Osteoblast (primary cell): ENCODE results near the gene OR10H5. TPM values are rescaled to one million over a fixed set of nuclear protein-coding genes. Genes with fewer than 3 reads are reported as not detected.
"Not testable (repeated sequence)": the region's sequence is repeated elsewhere in the genome, so short reads cannot be mapped to it uniquely, and the experiment has no call there.

Experiments used
- DNase-seq: peaks from one replicate; pipeline ENCODE4 v3.0.0; 2011; ENCODE audit warnings: low spot score, mixed read lengths; ENCODE audit not compliant: insufficient read length; ENCODE audit errors: missing footprints
- H2AFZ ChIP-seq: 2 replicates; pipeline ENCODE4 v1.6.0; 2011; ENCODE audit warnings: mild to moderate bottlenecking, low read length
- H3K27ac ChIP-seq: 2 replicates; pipeline ENCODE4 v1.5.1; 2011; ENCODE audit warnings: mild to moderate bottlenecking, low read depth, low read length, moderate library complexity
- H3K27me3 ChIP-seq: 2 replicates; pipeline ENCODE4 v1.6.0; 2012; ENCODE audit warnings: mild to moderate bottlenecking, control low read depth, inconsistent platforms, low read length, moderate library complexity; ENCODE audit not compliant: insufficient read depth
- H3K36me3 ChIP-seq: 2 replicates; pipeline ENCODE4 v1.5.1; 2011; ENCODE audit warnings: mild to moderate bottlenecking, low read length, control low read depth, moderate library complexity; ENCODE audit not compliant: insufficient read depth
- H3K4me1 ChIP-seq: 2 replicates; pipeline ENCODE4 v1.5.1; 2011; ENCODE audit warnings: mild to moderate bottlenecking, low read length, control low read depth, moderate library complexity; ENCODE audit not compliant: insufficient read depth
- H3K4me2 ChIP-seq: 2 replicates; pipeline ENCODE4 v1.6.0; 2011; ENCODE audit warnings: mild to moderate bottlenecking, low read length; ENCODE audit not compliant: insufficient read depth
- H3K4me3 ChIP-seq: fragments of 200-600 bp; sonication (generic); 3 replicates; pipeline ENCODE4 v1.5.1; 2012; ENCODE audit warnings: mild to moderate bottlenecking, low read length, inconsistent platforms; ENCODE audit not compliant: insufficient read depth
- H3K79me2 ChIP-seq: 2 replicates; pipeline ENCODE4 v1.6.0; 2012; ENCODE audit warnings: mild to moderate bottlenecking, low read length, control low read depth, inconsistent platforms; ENCODE audit not compliant: insufficient read depth
- H3K9me3 ChIP-seq: 2 replicates; pipeline ENCODE4 v1.5.1; 2011; ENCODE audit warnings: low read depth, low read length, control low read depth
- H4K20me1 ChIP-seq: 2 replicates; pipeline ENCODE4 v1.6.0; 2012; ENCODE audit warnings: mild to moderate bottlenecking, low read length, control low read depth; ENCODE audit not compliant: insufficient read depth
- total RNA-seq: library from RNA; depleted of rRNA; stranded (reverse); fragments of >200 nt; gene quantifications from 2 replicates; pipeline ENCODE4 v1.2.3, GENCODE V29; 2012
- TF ChIP-seq, protein P1 (sequence below): IDR thresholded peaks from 2 replicates; pipeline ENCODE4 v1.5.1; 2011; ENCODE audit warnings: mild to moderate bottlenecking, low read depth, low read length, moderate library complexity; ENCODE audit errors: extremely low read depth

Gene OR10H5
- total RNA-seq, 1 donor = not detected

DNA sequence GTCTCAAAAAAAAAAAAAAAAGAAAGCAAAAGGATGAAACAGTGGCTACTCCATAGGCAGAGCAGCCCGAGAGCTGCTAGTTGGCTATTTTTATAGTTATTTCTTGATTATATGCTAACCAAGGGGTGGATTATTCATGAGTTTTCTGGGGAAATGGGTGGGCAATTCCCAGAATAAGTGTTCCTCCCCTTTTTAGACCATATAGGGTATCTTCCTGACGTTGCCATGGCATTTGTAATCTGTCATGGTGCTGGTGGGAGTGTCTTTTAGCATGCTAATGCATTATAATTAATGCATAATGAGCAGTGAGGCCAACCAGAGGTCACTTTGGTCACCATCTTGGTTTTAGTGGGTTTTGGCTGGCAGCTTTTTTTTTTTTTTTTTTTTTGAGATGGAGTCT, 53.4 kb downstream of the OR10H5 start:
- H3K4me1 ChIP-seq = peaks cover 4% of the 10 kb centered on the region
- no peaks in the 10 kb centered on the region for H3K79me2 ChIP-seq
- H4K20me1 ChIP-seq = no peaks in the 10 kb centered on the region
- H3K27me3 ChIP-seq = no peaks in the 10 kb centered on the region
- TF ChIP-seq, protein P1, sequence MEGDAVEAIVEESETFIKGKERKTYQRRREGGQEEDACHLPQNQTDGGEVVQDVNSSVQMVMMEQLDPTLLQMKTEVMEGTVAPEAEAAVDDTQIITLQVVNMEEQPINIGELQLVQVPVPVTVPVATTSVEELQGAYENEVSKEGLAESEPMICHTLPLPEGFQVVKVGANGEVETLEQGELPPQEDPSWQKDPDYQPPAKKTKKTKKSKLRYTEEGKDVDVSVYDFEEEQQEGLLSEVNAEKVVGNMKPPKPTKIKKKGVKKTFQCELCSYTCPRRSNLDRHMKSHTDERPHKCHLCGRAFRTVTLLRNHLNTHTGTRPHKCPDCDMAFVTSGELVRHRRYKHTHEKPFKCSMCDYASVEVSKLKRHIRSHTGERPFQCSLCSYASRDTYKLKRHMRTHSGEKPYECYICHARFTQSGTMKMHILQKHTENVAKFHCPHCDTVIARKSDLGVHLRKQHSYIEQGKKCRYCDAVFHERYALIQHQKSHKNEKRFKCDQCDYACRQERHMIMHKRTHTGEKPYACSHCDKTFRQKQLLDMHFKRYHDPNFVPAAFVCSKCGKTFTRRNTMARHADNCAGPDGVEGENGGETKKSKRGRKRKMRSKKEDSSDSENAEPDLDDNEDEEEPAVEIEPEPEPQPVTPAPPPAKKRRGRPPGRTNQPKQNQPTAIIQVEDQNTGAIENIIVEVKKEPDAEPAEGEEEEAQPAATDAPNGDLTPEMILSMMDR = no peak
- no peak overlapping the region for H3K4me3 ChIP-seq
- no peaks in the 10 kb centered on the region for H3K36me3 ChIP-seq
- no peak for DNase-seq
- H3K4me2 ChIP-seq = no peak overlapping the region
- H3K9me3 ChIP-seq = no peaks in the 10 kb centered on the region
- H2AFZ ChIP-seq = no peak overlapping the region
- H3K27ac ChIP-seq = no peak overlapping the region

DNA sequence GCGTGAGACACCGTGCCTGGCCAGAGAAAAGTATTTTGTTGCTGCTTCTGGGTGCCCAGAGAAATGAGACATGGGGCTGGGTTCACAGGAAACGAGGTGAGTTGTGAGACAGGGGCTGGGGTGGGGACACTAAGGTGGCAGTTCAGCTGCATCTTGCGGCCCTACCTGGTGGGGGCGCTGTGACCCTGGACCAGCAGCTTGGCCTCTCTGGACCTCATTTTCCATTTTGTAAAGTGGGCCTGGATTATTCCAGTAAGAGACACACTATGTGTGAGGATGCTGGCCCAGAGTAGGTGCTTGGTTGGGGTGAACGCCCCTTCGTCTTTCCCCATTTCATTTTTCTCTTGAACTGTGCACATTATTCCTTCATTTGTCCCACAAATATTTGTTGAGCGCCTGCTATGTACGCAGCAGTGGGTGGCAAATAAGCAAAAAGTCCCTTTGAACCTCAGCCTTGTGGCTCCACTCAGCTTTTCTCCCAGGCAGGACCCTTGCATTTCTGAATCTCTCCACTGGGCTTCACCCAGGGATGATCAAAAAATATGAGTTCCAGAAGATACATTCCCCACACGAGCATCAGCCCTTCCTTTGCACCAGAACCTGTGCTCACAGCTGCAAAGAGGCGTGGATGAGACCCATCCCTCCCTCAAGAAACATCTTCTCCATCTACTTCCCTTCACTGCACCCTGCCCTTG, 54.6 kb downstream of the OR10H5 start:
- H2AFZ ChIP-seq = no peak overlapping the region
- H3K4me2 ChIP-seq = no peak overlapping the region
- no peaks in the 10 kb centered on the region for H3K36me3 ChIP-seq
- H3K27ac ChIP-seq = no peak overlapping the region
- H4K20me1 ChIP-seq = no peaks in the 10 kb centered on the region
- H3K27me3 ChIP-seq = no peaks in the 10 kb centered on the region
- no peaks in the 10 kb centered on the region for H3K9me3 ChIP-seq
- no peak for DNase-seq
- no peak overlapping the region for H3K4me3 ChIP-seq
- TF ChIP-seq, protein P1 = no peak
- H3K4me1 ChIP-seq = peaks cover 4% of the 10 kb centered on the region
- H3K79me2 ChIP-seq = no peaks in the 10 kb centered on the region

DNA sequence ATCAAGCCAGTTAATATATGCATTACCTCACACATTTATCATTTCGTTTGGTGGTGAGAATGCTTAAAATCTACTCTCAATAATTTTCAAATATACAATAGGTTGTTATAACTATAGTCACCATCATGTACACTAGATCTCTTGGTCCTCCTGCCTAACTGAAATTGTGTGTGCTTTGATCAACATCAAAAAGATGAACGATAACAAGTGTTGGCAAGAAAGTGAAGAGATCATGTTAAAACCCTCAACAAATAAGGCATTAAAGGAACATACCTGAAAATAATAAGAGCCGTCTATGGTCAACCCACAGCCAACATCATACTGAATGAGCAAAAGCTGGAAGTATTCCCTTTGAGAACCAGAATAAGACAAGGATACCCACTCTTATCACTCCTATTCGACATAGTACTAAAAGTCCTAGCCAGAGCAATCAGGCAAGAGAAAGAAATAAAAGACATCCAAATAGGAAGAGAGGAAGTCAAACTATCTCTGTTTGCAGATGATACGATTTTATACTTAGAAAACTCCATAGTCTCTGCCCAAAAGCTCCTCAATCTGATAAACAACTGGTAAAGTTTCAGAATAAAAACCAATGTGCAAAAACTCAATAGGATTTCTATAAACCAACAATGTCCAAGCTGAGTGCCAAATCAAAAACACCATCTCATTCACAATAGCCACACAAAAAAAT, 55.9 kb downstream of the OR10H5 start:
- Histone ChIP-seq H4K20me1 (no peaks in the 10 kb centered on the region), H2AFZ (no peak overlapping the region), H3K4me2 (no peak overlapping the region), H3K4me1 (no peaks in the 10 kb centered on the region), H3K27ac (no peak overlapping the region), H3K4me3 (no peak overlapping the region), H3K79me2 (no peaks in the 10 kb centered on the region), H3K9me3 (no peaks in the 10 kb centered on the region), H3K36me3 (no peaks in the 10 kb centered on the region), H3K27me3 (no peaks in the 10 kb centered on the region)
- no peak for DNase-seq
- TF ChIP-seq, protein P1 = no peak

DNA sequence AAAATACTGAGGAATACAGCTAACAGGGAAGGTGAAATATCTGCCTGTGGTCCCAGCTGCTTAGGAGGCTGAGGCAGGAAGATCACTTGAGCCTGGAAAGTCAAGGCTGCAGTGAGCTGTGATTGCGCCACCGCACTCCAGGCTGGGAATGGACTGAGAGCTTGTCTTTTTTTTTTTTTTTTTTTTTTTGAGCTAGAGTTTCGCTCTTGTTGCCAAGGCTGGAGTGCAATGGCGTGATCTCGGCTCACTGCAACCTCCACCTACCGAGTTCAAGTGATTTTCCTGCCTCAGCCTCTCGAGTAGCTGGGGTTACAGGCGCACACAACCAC, 56.4 kb downstream of the OR10H5 start:
- not testable (repeated sequence) for H3K27ac ChIP-seq, H3K9me3 ChIP-seq, H3K4me2 ChIP-seq

More for the DNA sequence above, 56.4 kb downstream of the OR10H5 start:
- not testable (repeated sequence) for H3K79me2 ChIP-seq, DNase-seq, H3K36me3 ChIP-seq, H2AFZ ChIP-seq, H3K4me3 ChIP-seq, H4K20me1 ChIP-seq, H3K4me1 ChIP-seq, H3K27me3 ChIP-seq
